ENCODE measurements around the gene ZNF490.

GRCh38 chr19:12611361-12611699, 717 bp upstream of the ZNF490 start:
- no peak for TF ChIP-seq CTCF (IDR thresholded peaks at IDR 0.05)
- no peak for TF ChIP-seq POLR2A (IDR thresholded peaks at IDR 0.05)
- TF ChIP-seq POLR2AphosphoS5 (IDR thresholded peaks at IDR 0.05): peak; percentile 80
